Measurements from ENCODE around the gene HTR7. TPM values are rescaled to one million over a fixed set of nuclear protein-coding genes. Genes with fewer than 3 reads are reported as not detected.

HTR7 gene
- total RNA-seq, 1 donor from 2014 or later, result 2.3 TPM

DNA sequence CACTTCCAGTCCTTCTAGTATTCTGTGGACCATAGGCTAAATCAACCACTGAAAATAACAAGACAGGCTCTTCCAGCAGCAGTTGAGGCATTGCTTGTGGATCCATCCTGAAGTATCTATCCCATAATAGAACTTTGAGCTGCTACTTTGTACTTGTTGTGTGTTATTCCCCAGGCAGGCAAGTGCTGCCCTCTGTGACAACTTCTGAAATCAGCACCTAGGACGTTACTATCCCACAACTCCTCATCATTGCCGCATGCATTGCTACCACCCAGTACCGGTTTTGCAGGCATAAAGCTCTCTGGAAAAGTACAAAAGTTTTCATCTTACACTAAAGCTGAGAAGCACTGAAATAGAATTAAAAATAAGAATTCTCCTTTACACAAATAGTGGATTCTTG lies 145.3 kb downstream of the HTR7 start:
- Mint-ChIP-seq H3K9me3 (no peaks in the 10 kb centered on the region), H3K27me3 (peaks cover 22% of the 10 kb centered on the region), H3K4me1 (ENCODE audit: unreplicated experiment) (no peaks in the 10 kb centered on the region), H3K4me3 (no peak overlapping the region), H3K27ac (no peak overlapping the region), H3K36me3 (no peaks in the 10 kb centered on the region)
- no peak for DNase-seq (ENCODE audit: extremely low spot score, unreplicated experiment)
- TF ChIP-seq, protein P1, sequence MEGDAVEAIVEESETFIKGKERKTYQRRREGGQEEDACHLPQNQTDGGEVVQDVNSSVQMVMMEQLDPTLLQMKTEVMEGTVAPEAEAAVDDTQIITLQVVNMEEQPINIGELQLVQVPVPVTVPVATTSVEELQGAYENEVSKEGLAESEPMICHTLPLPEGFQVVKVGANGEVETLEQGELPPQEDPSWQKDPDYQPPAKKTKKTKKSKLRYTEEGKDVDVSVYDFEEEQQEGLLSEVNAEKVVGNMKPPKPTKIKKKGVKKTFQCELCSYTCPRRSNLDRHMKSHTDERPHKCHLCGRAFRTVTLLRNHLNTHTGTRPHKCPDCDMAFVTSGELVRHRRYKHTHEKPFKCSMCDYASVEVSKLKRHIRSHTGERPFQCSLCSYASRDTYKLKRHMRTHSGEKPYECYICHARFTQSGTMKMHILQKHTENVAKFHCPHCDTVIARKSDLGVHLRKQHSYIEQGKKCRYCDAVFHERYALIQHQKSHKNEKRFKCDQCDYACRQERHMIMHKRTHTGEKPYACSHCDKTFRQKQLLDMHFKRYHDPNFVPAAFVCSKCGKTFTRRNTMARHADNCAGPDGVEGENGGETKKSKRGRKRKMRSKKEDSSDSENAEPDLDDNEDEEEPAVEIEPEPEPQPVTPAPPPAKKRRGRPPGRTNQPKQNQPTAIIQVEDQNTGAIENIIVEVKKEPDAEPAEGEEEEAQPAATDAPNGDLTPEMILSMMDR (conservative IDR thresholded peaks at IDR 0.05), result no peak

DNA sequence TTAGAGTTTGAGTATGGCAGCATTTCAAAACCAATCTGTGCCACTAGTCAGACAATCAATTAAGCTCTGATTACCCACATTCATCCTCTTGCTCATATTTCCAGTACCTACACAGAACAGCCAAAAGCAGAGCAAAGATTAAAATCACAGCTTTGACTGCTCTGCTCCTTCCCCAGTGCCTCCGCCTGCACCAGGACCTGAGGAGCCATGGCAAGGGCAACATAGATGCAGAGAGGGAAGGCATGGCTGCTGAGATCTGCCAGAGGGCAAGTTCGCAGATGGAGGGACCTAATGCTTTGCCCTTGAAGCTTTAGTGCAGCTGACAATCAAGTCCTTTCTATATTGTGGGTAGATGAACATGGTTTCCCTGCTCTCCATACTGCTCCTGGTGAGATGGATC lies 148.1 kb downstream of the HTR7 start:
- Mint-ChIP-seq H3K9me3 (no peaks in the 10 kb centered on the region), H3K27me3 (peaks cover 22% of the 10 kb centered on the region), H3K27ac (no peak overlapping the region), H3K36me3 (no peaks in the 10 kb centered on the region), H3K4me1 (ENCODE audit: unreplicated experiment) (no peaks in the 10 kb centered on the region), H3K4me3 (no peak overlapping the region)
- TF ChIP-seq, protein P1 (conservative IDR thresholded peaks at IDR 0.05), result no peak
- no peak for DNase-seq (ENCODE audit: extremely low spot score, unreplicated experiment)

DNA sequence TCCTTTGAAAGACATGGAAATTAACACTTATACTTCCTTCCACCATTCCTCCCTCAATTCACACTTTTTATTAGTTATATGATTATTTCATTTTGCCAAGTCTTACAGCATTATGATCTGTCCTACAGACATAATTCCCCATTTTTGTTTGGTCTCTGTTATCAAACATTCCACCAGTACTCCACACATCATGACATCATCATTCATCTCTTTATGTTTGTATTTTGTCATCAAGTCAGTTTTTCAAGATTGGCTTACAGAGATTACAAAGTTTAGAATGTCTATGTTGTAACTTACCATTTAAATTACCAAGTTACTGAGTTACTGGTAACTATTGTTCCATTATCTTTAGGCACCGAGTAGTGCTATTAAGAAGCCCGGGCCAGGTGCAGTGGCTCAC lies 150.2 kb downstream of the HTR7 start:
- TF ChIP-seq, protein P1 (conservative IDR thresholded peaks at IDR 0.05), result no peak
- Mint-ChIP-seq H3K27me3 (peaks cover 19% of the 10 kb centered on the region), H3K36me3 (no peaks in the 10 kb centered on the region), H3K4me3 (no peak overlapping the region), H3K27ac (no peak overlapping the region), H3K9me3 (no peaks in the 10 kb centered on the region), H3K4me1 (ENCODE audit: unreplicated experiment) (no peaks in the 10 kb centered on the region)
- no peak for DNase-seq (ENCODE audit: extremely low spot score, unreplicated experiment)

DNA sequence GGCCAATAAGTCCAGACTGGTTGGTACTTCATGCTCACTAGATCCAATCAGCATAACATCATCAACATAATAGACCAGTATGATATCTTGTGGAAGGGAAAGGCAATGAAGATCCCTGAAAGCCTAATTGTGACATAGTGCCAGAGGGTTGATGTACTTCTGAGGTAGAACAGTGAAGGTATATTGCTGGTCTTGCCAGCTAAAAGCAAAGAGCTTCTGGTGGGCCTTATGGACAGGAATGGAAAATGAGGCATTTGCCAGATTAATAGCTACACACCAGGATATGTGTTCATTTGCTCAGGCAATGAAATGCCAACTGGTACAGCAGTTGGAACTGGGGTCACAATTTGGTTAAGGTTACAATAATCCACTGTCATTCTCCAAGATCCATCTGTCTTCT lies 156.4 kb downstream of the HTR7 start:
- no peak overlapping the region for H3K27ac Mint-ChIP-seq
- no peak overlapping the region for H3K4me3 Mint-ChIP-seq
- no peaks in the 10 kb centered on the region for H3K4me1 Mint-ChIP-seq (ENCODE audit: unreplicated experiment)
- no peaks in the 10 kb centered on the region for H3K27me3 Mint-ChIP-seq
- DNase-seq (ENCODE audit: extremely low spot score, unreplicated experiment), result no peak
- no peaks in the 10 kb centered on the region for H3K9me3 Mint-ChIP-seq
- TF ChIP-seq, protein P1 (conservative IDR thresholded peaks at IDR 0.05), result no peak
- H3K36me3 Mint-ChIP-seq, result no peaks in the 10 kb centered on the region

DNA sequence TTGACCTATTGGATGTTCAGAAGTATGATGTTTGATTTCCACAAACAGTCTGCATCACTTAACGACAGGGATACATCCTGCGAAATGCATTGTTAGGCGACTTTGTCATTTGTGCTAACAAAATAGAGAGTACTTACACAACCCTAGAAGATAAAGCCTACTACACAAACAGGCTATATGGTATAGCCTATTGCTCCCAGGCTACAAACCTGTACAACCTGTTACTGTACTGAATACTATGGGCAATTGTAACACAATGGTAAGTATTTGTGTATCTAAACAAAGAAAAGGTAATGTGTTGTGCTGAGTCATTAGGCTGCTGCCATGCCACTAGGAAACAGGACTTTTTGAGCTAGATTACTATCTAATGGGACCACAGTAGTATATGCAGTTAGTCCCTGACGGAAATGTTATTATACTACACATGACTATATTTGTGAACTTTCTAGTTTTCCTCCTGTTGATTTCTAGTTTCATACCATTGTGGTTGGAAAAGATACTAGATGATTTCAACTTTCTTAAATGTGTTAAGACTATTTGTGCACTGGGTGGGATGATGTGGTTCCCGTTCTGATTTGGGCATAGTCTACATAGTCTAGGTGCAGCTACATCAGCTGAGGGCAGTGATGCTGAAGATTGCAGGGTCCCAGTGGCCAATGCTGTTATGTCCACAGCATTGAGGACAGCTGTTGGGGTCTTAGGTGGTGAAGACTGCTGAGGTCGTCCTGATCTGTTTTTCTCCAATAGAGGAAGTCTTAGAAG lies 161.7 kb downstream of the HTR7 start:
- TF ChIP-seq, protein P1 (conservative IDR thresholded peaks at IDR 0.05), result no peak
- Mint-ChIP-seq H3K27ac (no peak overlapping the region), H3K27me3 (no peaks in the 10 kb centered on the region), H3K36me3 (no peaks in the 10 kb centered on the region), H3K9me3 (no peaks in the 10 kb centered on the region), H3K4me3 (no peak overlapping the region), H3K4me1 (ENCODE audit: unreplicated experiment) (no peaks in the 10 kb centered on the region)
- no peak for DNase-seq (ENCODE audit: extremely low spot score, unreplicated experiment)

Other genes with a start within 250 kb of the HTR7 start
- 38.7 and 58.0 TPM in 2 replicates for gene RPP30, start 13.9 kb upstream of the HTR7 start, total RNA-seq (ENCODE audit: low replicate concordance)
- gene ANKRD1, start 63.0 kb upstream of the HTR7 start, total RNA-seq (ENCODE audit: low replicate concordance), result 2.1 and 3.3 TPM in 2 replicates